PC-9 (cell line): Measurements from ENCODE around the gene TMEM233. TPM values are rescaled to one million over a fixed set of nuclear protein-coding genes. Genes with fewer than 3 reads are reported as not detected.

Experiments
- BruUV-seq: library from RNA; stranded (reverse); fragments of 400-500 nt; replicated peaks from 2 replicates; lab custom pipeline; 2021; lab: Mats Ljungman, UMichigan
- CTCF ChIA-PET: fragments of 300-600 bp; sonication (Branson Sonifier 250); formaldehyde crosslinking; loops from one replicate; lab custom pipeline; 2022; ENCODE audit warnings: antibody characterized with exemption; lab: Charles Lee
- POLR2A ChIA-PET: fragments of 300-600 bp; sonication (Branson Sonifier 250); formaldehyde crosslinking; loops from one replicate; lab custom pipeline; 2022; ENCODE audit warnings: antibody characterized with exemption; ENCODE audit not compliant: unreplicated experiment; lab: Charles Lee
- DNase-seq, 2 experiments: peaks; one replicate each; pipeline versions ENCODE4 v3.0.0 to v3.0.0-alpha.2; 2015 to 2022; ENCODE audit warnings: mixed read lengths in 1 of 2
- H2AFZ ChIP-seq: fragments of 200-600 bp; sonication (generic); 2 replicates; pipeline ENCODE4 v1.8.1; 2017; ENCODE audit warnings: antibody characterized with exemption
- H3F3A ChIP-seq: fragments of 200-600 bp; sonication (generic); 2 replicates; pipeline ENCODE4 v1.8.1; 2017; ENCODE audit warnings: antibody characterized with exemption, mild to moderate bottlenecking, low read depth; ENCODE audit not compliant: insufficient read depth
- H3K27ac ChIP-seq: fragments of 200-600 bp; sonication (generic); 2 replicates; pipeline ENCODE4 v1.6.1; 2016; ENCODE audit warnings: mixed run types
- H3K27me3 ChIP-seq: fragments of 200-600 bp; sonication (generic); 2 replicates; pipeline ENCODE4 v1.6.1; 2016; ENCODE audit warnings: low read depth, mixed run types; ENCODE audit not compliant: insufficient read depth
- H3K36me3 ChIP-seq: fragments of 200-600 bp; sonication (generic); 2 replicates; pipeline ENCODE4 v1.6.1; 2016; ENCODE audit warnings: low read depth, mixed run types
- H3K4me1 ChIP-seq: fragments of 200-600 bp; sonication (generic); replicated peaks from 2 replicates; pipeline ENCODE4 v1.6.1; 2016; ENCODE audit warnings: mixed run types; ENCODE audit not compliant: insufficient read depth
- H3K4me2 ChIP-seq: fragments of 200-600 bp; sonication (generic); 2 replicates; pipeline ENCODE4 v1.6.1; 2017; ENCODE audit warnings: mixed run types
- H3K4me3 ChIP-seq: fragments of 200-600 bp; sonication (generic); 2 replicates; pipeline ENCODE4 v1.6.1; 2016; ENCODE audit warnings: mixed run types
- H3K79me2 ChIP-seq: fragments of 200-600 bp; sonication (generic); 2 replicates; pipeline ENCODE4 v1.6.1; 2017; ENCODE audit warnings: low read depth, mixed run types
- H3K9me2 ChIP-seq: fragments of 200-600 bp; sonication (generic); 2 replicates; pipeline ENCODE4 v1.8.1; 2017; ENCODE audit warnings: mild to moderate bottlenecking; ENCODE audit not compliant: insufficient read depth
- H3K9me3 ChIP-seq: fragments of 200-600 bp; sonication (generic); 2 replicates; pipeline ENCODE4 v1.8.1; 2016; ENCODE audit warnings: low read depth; ENCODE audit not compliant: insufficient read depth
- H4K20me1 ChIP-seq: fragments of 200-600 bp; sonication (generic); 2 replicates; pipeline ENCODE4 v1.8.1; 2017; ENCODE audit not compliant: insufficient read depth
- EZH2 ChIP-seq: fragments of 200-600 bp; sonication (generic); IDR thresholded peaks from 2 replicates; pipeline ENCODE4 v1.8.0; 2017; ENCODE audit warnings: antibody characterized with exemption, low read depth
- intact Hi-C: fragments of 100-400 bp; cut with micrococcal nuclease; formaldehyde crosslinking; loops from one replicate; pipeline ENCODE4 v1.10.0; 2022; ENCODE audit not compliant: unreplicated experiment
- total RNA-seq: library from RNA; stranded (reverse); gene quantifications from 2 replicates; pipeline ENCODE4 v1.2.3, GENCODE V29; 2021
- TF ChIP-seq, protein P1 (sequence below): fragments of 200-600 bp; sonication (generic); conservative IDR thresholded peaks from 2 replicates; pipeline ENCODE4 v1.6.1; 2017; ENCODE audit warnings: mixed run types, antibody characterized with exemption, mild to moderate bottlenecking, moderate library complexity

TMEM233 gene
- total RNA-seq, 1 experiment from 2014 or later = not detected

DNA sequence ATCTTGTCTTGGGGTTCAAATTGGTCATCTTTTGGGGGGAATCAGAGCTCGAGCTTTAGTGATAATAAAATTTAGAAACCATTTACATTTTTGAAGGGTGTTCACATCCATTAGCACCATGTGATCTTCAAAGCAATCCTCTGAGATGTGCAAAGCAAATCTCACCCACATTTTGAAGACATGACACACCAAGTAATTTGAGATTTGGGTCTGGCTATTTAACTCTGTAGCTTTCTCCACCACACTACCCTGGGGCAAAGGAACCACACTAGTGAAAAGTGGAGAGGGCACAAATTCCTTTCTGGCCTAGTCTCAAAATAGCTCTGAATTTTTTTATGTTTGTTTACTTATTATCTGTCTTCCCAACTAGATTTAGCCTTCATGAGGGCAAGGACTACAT is 46.6 kb upstream of the TMEM233 start:
- Histone ChIP-seq H4K20me1 (no peaks in the 10 kb centered on the region), H3K4me2 (no peak overlapping the region), H3K4me3 (no peak overlapping the region), H2AFZ (no peak overlapping the region), H3K36me3 (no peaks in the 10 kb centered on the region), H3K9me2 (no peaks in the 10 kb centered on the region), H3K4me1 (no peaks in the 10 kb centered on the region; the same call in 1 of the 2 replicates), H3K27me3 (0 out of 2 replicates have a peak, but pooled peaks cover 5% of the 10 kb centered on the region), H3K79me2 (no peaks in the 10 kb centered on the region), H3K27ac (no peak overlapping the region), H3F3A (no peaks in the 10 kb centered on the region), H3K9me3 (no peaks in the 10 kb centered on the region)
- peak in 1 of 2 experiments; percentile 58 for DNase-seq
- no peak for TF ChIP-seq EZH2
- TF ChIP-seq, protein P1, sequence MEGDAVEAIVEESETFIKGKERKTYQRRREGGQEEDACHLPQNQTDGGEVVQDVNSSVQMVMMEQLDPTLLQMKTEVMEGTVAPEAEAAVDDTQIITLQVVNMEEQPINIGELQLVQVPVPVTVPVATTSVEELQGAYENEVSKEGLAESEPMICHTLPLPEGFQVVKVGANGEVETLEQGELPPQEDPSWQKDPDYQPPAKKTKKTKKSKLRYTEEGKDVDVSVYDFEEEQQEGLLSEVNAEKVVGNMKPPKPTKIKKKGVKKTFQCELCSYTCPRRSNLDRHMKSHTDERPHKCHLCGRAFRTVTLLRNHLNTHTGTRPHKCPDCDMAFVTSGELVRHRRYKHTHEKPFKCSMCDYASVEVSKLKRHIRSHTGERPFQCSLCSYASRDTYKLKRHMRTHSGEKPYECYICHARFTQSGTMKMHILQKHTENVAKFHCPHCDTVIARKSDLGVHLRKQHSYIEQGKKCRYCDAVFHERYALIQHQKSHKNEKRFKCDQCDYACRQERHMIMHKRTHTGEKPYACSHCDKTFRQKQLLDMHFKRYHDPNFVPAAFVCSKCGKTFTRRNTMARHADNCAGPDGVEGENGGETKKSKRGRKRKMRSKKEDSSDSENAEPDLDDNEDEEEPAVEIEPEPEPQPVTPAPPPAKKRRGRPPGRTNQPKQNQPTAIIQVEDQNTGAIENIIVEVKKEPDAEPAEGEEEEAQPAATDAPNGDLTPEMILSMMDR = no peak
- intact Hi-C loops = no loop called here
- no TSS peak for BruUV-seq
- ChIA-PET POLR2A (no interaction called here), CTCF (interaction anchor here (0.6 kb wide), 2 partner anchors 102 to 1111 kb away, joined by 3 read pairs; no protein-coding TSS in a partner anchor)

- Histone ChIP-seq H4K20me1 (no peaks in the 10 kb centered on the region), H2AFZ (no peak overlapping the region), H3K27me3 (0 out of 2 replicates have a peak, but pooled peaks cover 4% of the 10 kb centered on the region), H3K79me2 (no peaks in the 10 kb centered on the region), H3K9me3 (no peaks in the 10 kb centered on the region), H3K4me1 (no peaks in the 10 kb centered on the region), H3K27ac (no peak overlapping the region), H3K36me3 (no peaks in the 10 kb centered on the region), H3F3A (no peaks in the 10 kb centered on the region), H3K9me2 (no peaks in the 10 kb centered on the region), H3K4me3 (no peak overlapping the region), H3K4me2 (no peak overlapping the region)
- BruUV-seq = no TSS peak
- intact Hi-C loops = no loop called here
- ChIA-PET POLR2A (no interaction called here), CTCF (no interaction called here)
- peak in 1 of 2 experiments; percentile 67 for DNase-seq
- TF ChIP-seq, protein P1 = no peak
- no peak for TF ChIP-seq EZH2
These were observed 36.7 kb upstream of the TMEM233 start for GRCh38 chr12:119556854-119557253.

GRCh38 chr12:119565404-119565803 is 28.2 kb upstream of the TMEM233 start:
- Histone ChIP-seq H3F3A (no peaks in the 10 kb centered on the region), H3K4me2 (no peak overlapping the region), H3K79me2 (no peaks in the 10 kb centered on the region), H3K9me3 (no peaks in the 10 kb centered on the region), H3K4me3 (no peak overlapping the region), H4K20me1 (no peaks in the 10 kb centered on the region), H3K27ac (no peak overlapping the region), H3K9me2 (no peaks in the 10 kb centered on the region), H3K4me1 (no peaks in the 10 kb centered on the region), H3K36me3 (no peaks in the 10 kb centered on the region), H3K27me3 (no peaks in the 10 kb centered on the region), H2AFZ (no peak overlapping the region)
- POLR2A ChIA-PET = no interaction called here
- CTCF ChIA-PET = no interaction called here
- TF ChIP-seq EZH2 = no peak
- TF ChIP-seq, protein P1 = no peak
- intact Hi-C loops = loop anchor here (10.0 kb wide), 1 partner anchor 79 kb away; no protein-coding TSS in a partner anchor
- peak in 1 of 2 experiments; percentile 54 for DNase-seq
- no TSS peak for BruUV-seq
